Right hindlimb (tissue), 1 donor: ENCODE measurements around the gene SCARB1.

Experiments
- DNase-seq: peaks from one replicate; pipeline ENCODE4 v3.0.0-alpha.2; 2018

Gene SCARB1

GRCh38 chr12:124754949-124755800 lies 108.5 kb downstream of the SCARB1 start:
- peak; percentile 83 for DNase-seq

GRCh38 chr12:124754491-124754890 lies 109.2 kb downstream of the SCARB1 start:
- no peak for DNase-seq

- DNase-seq: no peak
Measured at GRCh38 chr12:124753993-124754392, 109.7 kb downstream of the SCARB1 start.

- DNase-seq: no peak
Measured at GRCh38 chr12:124753228-124753591, 110.5 kb downstream of the SCARB1 start.

DNA sequence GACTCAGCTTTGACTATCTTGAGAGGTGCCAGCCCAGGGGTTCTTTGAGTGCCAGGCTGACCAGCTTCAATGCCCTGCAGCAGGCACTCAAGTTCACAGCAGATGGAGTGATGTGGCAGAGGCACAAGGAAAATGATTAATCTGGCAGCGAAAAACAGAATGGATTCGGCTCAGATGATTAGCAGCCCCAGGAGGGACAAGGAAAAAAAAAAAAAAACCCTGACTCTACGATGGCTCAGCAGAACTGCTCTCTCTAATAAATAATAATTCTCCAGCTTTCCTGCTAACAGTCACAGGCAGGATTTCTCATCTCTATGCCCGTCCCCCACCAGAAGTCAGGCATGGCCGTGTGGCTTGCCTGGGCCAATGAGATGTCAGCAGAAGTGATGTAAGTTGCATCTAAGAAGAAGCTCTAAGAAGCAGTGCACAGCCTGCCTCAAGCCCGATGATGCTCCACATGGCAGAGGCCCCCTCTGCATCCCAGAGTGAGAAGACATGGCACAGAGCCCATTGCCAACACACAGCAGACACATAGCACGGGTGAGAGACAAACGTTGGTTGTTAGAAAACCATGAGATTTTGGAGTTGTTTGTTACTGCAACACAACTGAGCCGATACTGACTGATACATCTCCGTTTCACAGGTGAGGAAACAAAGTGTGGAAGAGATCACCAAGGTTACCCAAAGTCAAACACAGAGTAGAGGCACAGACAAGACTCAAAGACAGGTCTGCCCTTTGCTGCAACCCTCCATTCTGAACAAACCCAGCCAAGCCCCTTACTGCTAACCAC lies 111.0 kb downstream of the SCARB1 start:
- no peak for DNase-seq

DNA sequence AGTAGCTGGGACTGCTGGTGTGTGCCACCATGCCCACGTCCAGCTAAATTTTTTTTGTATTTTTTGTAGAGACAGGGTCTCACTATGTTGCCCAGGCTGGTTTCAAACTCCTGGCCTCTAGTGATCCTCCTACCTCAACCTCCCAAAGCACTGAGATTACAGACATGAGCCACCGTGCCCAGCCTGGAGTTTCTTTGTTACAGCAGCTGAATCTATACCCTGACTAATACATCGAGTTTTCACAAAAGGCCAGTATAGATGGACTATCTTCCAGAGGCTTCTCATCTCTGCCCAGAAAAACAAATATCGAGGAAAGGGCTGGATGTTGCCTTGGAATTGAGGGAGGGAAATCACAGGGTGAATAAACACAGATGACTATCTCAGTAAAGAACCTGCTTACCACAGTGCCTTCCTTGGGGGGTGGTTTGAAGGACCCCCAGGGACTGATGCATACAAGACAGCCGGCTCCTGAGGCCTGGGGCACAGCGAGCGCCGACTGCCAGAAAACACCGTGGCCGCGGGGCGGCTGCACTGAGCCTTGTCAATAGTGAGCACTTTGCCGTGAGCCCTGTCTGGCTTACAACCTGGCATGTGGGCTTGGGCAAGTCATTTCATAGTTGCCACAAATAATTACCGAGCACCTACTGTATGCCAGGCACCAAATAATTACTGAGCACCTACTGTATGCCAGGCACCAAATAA lies 111.9 kb downstream of the SCARB1 start:
- no peak for DNase-seq

DNA sequence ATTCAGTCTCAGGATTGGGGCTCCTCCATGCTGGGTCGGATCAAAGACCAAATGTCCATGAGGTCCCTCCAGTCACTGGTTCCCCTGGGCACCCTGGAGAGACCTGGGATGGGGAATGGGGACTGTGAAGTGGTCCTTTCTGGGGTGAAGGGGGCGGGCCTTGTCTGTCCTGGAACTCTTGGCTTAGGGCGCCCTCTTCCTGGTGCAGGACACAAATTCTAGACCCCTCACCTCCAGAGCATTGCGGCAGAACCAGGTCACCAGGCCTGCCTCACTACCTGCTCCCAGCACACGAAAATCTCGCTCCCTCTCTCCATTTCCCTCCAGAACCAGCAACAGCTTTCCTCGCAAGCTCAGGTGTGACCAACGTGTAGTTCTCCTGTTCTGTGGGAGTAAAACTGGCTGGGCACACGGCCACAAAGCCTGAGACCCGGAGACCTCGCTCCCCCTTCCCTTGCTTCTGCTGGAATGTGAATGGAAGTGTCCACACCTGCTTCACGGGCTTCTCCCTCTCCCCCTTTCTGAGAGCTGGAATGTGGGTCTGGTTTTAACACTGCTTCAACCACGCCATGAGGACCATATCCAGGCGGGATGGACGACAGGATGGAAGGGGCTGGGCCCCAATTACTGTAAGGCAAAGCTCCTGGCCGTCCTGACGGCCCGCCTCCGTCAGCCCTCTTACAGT lies 112.7 kb downstream of the SCARB1 start:
- DNase-seq: no peak

GRCh38 chr12:124750149-124750656 lies 113.5 kb downstream of the SCARB1 start:
- DNase-seq: no peak

DNA sequence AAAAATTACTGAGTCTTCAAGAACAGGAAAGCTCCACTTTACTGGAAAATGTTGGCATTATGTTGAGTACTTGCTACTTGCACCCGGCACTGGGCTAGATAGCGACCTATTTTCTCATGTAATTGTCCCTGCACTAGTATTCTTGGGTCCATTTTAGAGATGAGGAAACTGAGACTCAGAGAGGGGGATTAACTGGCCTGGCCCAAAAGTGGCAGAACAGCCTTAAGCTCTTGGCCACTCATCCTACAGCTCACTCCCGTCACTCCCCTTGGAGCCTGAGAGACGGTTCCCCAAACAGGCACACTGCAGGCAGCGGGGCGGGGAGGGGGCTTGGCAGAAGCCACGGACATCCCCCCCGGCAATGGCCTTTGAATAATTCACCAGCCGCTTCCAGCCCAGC lies 113.9 kb downstream of the SCARB1 start:
- no peak for DNase-seq

DNA sequence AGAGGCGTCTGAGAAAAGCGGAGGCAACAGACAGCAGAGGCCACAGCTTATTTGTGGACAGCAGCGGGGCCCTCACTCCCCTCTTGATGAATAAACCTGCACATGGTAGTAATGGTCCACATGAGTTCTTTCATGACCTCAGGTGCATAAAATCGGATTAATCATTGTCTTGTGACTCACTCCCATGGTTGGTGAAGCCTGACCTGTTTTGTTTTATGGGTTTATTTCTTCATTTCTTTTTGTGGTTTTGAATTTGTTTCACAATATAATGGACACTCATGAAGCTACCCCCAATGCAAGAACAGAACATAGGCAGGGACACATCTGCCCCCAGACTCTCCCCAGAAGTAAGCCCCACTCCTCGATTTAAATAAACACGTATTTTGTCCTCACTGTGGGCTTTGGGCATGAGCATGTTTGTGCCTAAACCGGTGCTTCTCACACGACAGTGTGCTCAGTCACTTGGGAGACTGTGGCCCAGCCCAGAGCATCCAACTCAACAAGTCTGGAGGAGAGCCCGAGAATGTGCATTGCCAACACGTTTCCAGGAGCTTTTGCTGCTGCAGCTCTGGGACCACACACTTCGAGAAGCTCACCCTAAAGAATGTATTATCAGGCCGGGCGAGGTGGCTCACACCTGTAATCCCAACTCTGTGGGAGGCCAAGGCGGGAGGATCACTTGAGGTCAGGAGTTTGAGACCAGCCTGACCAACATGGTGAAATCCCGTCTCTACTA lies 116.1 kb downstream of the SCARB1 start:
- no peak for DNase-seq

DNA sequence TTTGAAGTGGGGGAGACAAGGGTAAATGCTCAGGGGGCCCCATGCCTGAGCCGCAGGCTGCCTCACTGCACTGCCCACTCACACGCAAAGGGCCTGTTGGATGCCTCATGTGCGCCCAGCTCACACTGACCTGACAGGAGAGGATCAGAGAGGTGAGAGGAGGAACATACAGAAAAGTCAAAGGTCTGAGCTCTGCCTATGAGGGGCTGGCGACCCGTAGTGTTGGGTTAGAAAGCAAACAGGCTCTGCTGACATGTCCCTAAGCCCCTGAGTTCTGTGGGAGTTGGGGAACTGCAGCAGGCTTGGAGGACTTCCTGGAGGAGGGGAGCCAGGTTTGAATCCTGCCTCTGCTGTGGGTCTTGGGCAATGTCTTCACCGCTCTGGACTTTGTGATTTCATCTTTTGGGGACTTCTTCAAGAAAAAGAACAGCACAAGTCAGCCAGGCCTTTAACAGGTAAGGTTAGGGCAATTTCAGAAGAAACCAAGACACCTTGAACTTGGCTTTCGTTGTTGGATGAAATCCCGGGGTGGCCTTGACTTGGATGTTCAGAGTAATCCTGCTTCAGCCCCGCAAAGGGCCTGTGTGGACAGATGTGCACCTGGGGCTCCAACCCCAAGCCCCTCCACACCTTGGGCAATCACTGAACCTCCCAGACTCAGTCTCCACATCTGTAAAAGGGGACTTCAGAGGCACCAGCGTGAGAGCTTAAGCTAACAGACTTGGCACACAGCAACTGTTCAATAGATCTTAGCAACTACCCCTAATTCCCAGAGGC lies 116.8 kb downstream of the SCARB1 start:
- DNase-seq: no peak

GRCh38 chr12:124745891-124746570 lies 117.6 kb downstream of the SCARB1 start:
- peak; percentile 96 for DNase-seq

DNA sequence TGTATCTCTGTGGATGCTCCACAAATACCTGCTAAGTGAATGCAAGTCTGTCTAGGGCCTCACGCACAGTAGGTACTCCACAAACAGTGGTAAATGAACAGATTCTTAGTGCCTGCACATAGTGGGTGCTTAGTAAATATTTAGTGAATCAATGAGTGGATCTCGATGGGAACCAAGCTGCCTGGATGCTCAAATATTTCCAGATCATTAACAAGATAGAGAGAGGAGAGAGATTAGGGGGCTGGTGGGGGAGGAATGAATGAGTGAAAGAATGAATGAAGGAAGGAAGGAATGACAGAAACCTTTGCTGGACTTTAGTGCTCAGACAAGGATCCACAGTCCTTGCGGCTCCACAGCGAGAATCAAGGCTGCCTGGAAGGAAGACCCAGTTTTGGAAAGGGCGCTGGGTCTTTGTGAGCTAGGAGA lies 118.2 kb downstream of the SCARB1 start:
- no peak for DNase-seq

- DNase-seq: no peak
Measured at GRCh38 chr12:124744659-124745464, 118.8 kb downstream of the SCARB1 start.

DNA sequence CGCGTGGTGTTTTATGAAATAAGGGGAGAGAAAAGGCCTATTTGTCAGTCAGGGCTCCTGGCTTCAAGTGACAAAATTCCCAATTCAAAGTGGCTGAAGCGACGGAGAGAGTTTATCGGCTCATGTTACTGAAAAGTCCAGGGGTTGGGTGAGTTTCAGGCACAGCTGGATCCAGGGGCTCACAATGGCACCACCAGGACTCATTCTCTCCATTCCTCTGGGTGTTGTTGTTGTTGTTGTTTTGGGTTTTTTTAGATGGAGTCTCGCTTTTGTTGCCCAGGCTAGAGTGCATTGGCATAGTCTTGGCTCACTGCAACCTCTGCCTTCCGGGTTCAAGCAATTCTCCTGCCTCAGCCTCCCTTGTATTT lies 119.4 kb downstream of the SCARB1 start:
- no peak for DNase-seq

GRCh38 chr12:124743479-124744272 lies 120.0 kb downstream of the SCARB1 start:
- DNase-seq: no peak

- peak; percentile 64 for DNase-seq
Measured at GRCh38 chr12:124742678-124743077, 121.0 kb downstream of the SCARB1 start.

DNA sequence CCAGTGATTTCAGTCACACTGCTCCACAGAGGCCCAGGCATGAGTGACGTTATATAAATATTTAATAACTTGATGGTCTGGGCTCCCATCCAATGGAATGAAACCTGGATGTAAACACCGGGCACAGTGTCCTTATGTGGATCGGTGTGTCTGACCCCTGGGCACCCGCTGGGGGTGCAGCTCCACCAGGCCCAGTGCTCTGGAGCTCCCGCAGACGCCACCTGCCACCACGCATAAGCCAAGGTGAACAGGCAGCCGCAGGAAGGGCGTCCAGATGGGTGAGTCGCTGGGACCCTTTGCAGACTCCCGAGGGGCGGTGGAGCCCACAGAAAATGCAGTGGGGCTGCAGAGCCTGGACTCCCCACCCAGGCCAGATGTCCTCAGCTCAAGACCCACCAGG lies 121.6 kb downstream of the SCARB1 start:
- DNase-seq: no peak

DNA sequence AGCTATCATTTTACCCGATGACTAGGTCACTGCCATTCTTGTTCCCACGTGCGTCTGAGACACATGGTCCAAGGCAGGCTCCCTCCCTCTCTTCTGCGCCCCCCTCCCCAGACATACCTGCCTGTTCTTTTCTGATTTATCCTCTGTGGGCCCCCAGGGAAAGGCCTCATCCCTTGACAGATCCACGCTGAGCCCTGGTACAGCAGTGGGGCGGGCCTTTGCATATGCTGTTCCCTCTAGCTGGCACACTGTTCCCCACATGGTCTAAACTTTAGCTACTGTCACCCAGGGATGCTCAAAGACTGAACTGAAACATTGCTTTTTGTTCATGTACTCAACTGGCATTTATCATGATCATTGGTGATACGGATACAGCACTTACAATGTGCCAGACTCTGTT lies 122.5 kb downstream of the SCARB1 start:
- no peak for DNase-seq
